A549 treated with GW870086 at 1 μM for 4 hours (cell line): Measurements from ENCODE around the gene EPYC. TPM values are rescaled to one million over a fixed set of nuclear protein-coding genes. Genes with fewer than 3 reads are reported as not detected.

Experiments
- total RNA-seq: library from RNA; stranded (reverse); fragments of 200-300 nt; extraction: Qiagen RNA extraction; gene quantifications from 5 replicates; pipeline ENCODE4 v1.2.3, GENCODE V29; 2022; ENCODE audit warnings: low read depth

EPYC gene
- not detected in 5 replicates for total RNA-seq

GRCh38 chr12:91004872-91005271, at the start of gene EPYC:
TSS of gene EPYC (minus strand) at chr12:91004972. CDS start at chr12:91002565, 2,407 bp downstream.

GRCh38 chr12:90954921-90955320, 49.9 kb downstream of the EPYC start, which contains the start of gene CCER1:
TSS of gene CCER1 (minus strand) at chr12:90955176. CDS start at chr12:90954742, 434 bp downstream.

Other genes with a start within 250 kb of the EPYC start
- not detected in 5 replicates for gene CCER1, start 49.8 kb downstream of the EPYC start, total RNA-seq
- gene KERA, start 53.1 kb upstream of the EPYC start, total RNA-seq, result not detected in 5 replicates
- gene LUM, start 106.5 kb upstream of the EPYC start, total RNA-seq, result 0.28 to 0.51 TPM (median 0.31 TPM) in 4 of 5 replicates, not detected in the other
- 0.09 to 0.21 TPM in 2 of 5 replicates, not detected in the others for gene DCN, start 177.8 kb upstream of the EPYC start, total RNA-seq